ENCODE measurements around the gene ACTG1.

DNA sequence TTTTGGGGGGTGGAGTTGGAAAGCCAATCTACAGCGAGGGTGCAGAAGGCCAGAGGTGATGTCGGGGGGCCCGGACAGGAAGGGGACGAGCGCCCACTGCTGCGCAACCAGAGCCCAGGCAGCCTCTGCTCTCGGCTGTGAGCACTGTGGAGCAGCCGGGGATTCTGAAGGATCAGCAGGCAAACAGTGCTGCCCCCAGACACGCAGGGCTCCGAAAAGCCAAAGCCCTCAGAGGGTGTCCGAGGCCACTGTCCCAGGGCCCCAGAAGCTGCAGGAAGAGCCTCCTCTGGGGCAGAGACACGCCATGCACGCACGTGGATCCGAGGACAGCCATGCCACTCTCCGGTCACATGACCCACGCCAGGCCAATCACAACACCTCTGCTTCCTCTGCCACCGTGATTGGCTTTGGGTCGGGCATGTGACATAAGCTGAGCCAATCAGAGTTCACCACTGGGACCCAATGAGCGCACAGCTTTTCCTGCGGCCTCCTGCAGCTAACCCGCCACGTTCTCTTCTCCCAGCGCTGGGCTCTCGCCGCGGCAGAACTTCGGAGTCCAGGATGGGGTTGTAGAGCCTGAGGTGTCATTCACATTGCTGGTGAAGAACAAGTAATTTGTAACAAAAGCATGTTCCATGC, 40.7 kb downstream of the ACTG1 start:
- TF ChIP-seq, protein P1, sequence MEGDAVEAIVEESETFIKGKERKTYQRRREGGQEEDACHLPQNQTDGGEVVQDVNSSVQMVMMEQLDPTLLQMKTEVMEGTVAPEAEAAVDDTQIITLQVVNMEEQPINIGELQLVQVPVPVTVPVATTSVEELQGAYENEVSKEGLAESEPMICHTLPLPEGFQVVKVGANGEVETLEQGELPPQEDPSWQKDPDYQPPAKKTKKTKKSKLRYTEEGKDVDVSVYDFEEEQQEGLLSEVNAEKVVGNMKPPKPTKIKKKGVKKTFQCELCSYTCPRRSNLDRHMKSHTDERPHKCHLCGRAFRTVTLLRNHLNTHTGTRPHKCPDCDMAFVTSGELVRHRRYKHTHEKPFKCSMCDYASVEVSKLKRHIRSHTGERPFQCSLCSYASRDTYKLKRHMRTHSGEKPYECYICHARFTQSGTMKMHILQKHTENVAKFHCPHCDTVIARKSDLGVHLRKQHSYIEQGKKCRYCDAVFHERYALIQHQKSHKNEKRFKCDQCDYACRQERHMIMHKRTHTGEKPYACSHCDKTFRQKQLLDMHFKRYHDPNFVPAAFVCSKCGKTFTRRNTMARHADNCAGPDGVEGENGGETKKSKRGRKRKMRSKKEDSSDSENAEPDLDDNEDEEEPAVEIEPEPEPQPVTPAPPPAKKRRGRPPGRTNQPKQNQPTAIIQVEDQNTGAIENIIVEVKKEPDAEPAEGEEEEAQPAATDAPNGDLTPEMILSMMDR (IDR thresholded peaks at IDR 0.05): no peak
- TF ChIP-seq FOSL2 (IDR thresholded peaks at IDR 0.05; ENCODE audit: borderline replicate concordance, low read depth) (no peak), RAD21 (IDR thresholded peaks at IDR 0.05; ENCODE audit: low read length) (peak; percentile 43), RFX5 (IDR thresholded peaks at IDR 0.05; ENCODE audit: low read length) (no peak)

Measured in SK-N-SH (cell line).